Stimulated activated CD8-positive, alpha-beta memory T cell treated with anti-CD3 and anti-CD28 coated beads, Interleukin-7, amount 100 ng/mL, for 48 hours (primary cell): ENCODE data around the gene USP10.
A peak's percentile ranks its signal among the peaks of the same experiment; 100 is the strongest.

Experiments used
- DNase-seq, 2 donors: peaks; one replicate each; pipeline ENCODE4 v3.0.0-alpha.2; 2020; ENCODE audit warnings: low read depth in 1 of 2; ENCODE audit errors: extremely low read depth in 1 of 2

USP10 gene

GRCh38 chr16:84750575-84750974, 50.8 kb downstream of the USP10 start:
- no peak for DNase-seq

GRCh38 chr16:84751241-84751640, 51.4 kb downstream of the USP10 start:
- DNase-seq: no peak

GRCh38 chr16:84751947-84752346, 52.1 kb downstream of the USP10 start:
- peak in 1 of 2 donors; percentile 27 for DNase-seq

GRCh38 chr16:84752600-84752999, 52.8 kb downstream of the USP10 start:
- no peak for DNase-seq

- no peak for DNase-seq
Measured at GRCh38 chr16:84753412-84754326, 53.9 kb downstream of the USP10 start.

- peak in 1 of 2 donors; percentile 47 for DNase-seq
Measured at GRCh38 chr16:84754353-84754856, 54.6 kb downstream of the USP10 start.

GRCh38 chr16:84754956-84755672, 55.3 kb downstream of the USP10 start:
- DNase-seq: no peak

- no peak for DNase-seq
Measured at GRCh38 chr16:84756830-84757229, 57.0 kb downstream of the USP10 start.

GRCh38 chr16:84758627-84759026, 58.8 kb downstream of the USP10 start:
- no peak for DNase-seq

GRCh38 chr16:84759061-84759460, 59.3 kb downstream of the USP10 start:
- DNase-seq: no peak

GRCh38 chr16:84759906-84760305, 60.1 kb downstream of the USP10 start:
- DNase-seq: no peak

GRCh38 chr16:84761448-84762368, 61.9 kb downstream of the USP10 start:
- no peak for DNase-seq

- no peak for DNase-seq
Measured at GRCh38 chr16:84763164-84763563, 63.4 kb downstream of the USP10 start.

GRCh38 chr16:84763629-84764028, 63.8 kb downstream of the USP10 start:
- no peak for DNase-seq

GRCh38 chr16:84764970-84765369, 65.2 kb downstream of the USP10 start:
- DNase-seq: no peak

GRCh38 chr16:84765616-84766580, 66.1 kb downstream of the USP10 start:
- no peak for DNase-seq

GRCh38 chr16:84766978-84767773, 67.4 kb downstream of the USP10 start:
- DNase-seq: no peak

GRCh38 chr16:84768061-84768807, 68.4 kb downstream of the USP10 start:
- no peak for DNase-seq
